NCI-H146 (cell line): Measurements from ENCODE around the gene DCAF11.

Source experiments
- DNase-seq: peaks from one replicate; lab custom pipeline; 2025; lab: John Stamatoyannopoulos, UW

The DCAF11 gene

GRCh38 chr14:24160850-24161804, 46.5 kb downstream of the DCAF11 start, which contains the start of gene IRF9:
IRF9 (plus strand) TSS chr14:24161265; CDS start chr14:24162145, 880 bp downstream.
- DNase-seq, result peak; percentile 94

- DNase-seq, result no peak
Observed at GRCh38 chr14:24162093-24162492, 47.5 kb downstream of the DCAF11 start.

- no peak for DNase-seq
Observed at GRCh38 chr14:24164518-24164991, 50.0 kb downstream of the DCAF11 start.

GRCh38 chr14:24165785-24166184, 51.2 kb downstream of the DCAF11 start:
- DNase-seq, result no peak

- no peak for DNase-seq
Observed at GRCh38 chr14:24167469-24168114, 53.0 kb downstream of the DCAF11 start.

GRCh38 chr14:24171422-24172260, 57.1 kb downstream of the DCAF11 start, which contains the start of gene REC8:
REC8 (plus strand) TSS chr14:24172080; CDS start chr14:24172553, 473 bp downstream.
- DNase-seq, result no peak

- DNase-seq, result no peak
Observed at GRCh38 chr14:24172261-24172860, 57.8 kb downstream of the DCAF11 start.

GRCh38 chr14:24172871-24173281, 58.3 kb downstream of the DCAF11 start:
- no peak for DNase-seq
